Fibroblast of the aortic adventitia (primary cell): ENCODE data around the gene TEX53. TPM values are rescaled to one million over a fixed set of nuclear protein-coding genes. Genes with fewer than 3 reads are reported as not detected.
A peak's percentile ranks its signal among the peaks of the same experiment; 100 is the strongest.

Source experiments
- DNase-seq: peaks from one replicate; pipeline ENCODE4 v3.0.0-alpha.2; 2010; ENCODE audit warnings: low read depth
- H3K4me3 ChIP-seq: 2 replicates; pipeline ENCODE4 v1.5.1; 2011; ENCODE audit warnings: low read depth, mild to moderate bottlenecking, control low read depth, low read length, moderate library complexity
- CTCF ChIP-seq: IDR thresholded peaks from 2 replicates; pipeline ENCODE4 v1.5.1; 2011; ENCODE audit warnings: mild to moderate bottlenecking, low read length, control low read depth, inconsistent platforms; ENCODE audit not compliant: insufficient read depth
- total RNA-seq: library from RNA; depleted of rRNA; stranded (reverse); fragments of >200 nt; gene quantifications from 2 replicates; pipeline ENCODE4 v1.2.3, GENCODE V29; 2012; ENCODE audit warnings: low replicate concordance

TEX53 gene
- total RNA-seq, 1 donor = not detected

- H3K4me3 ChIP-seq = no peak overlapping the region
- TF ChIP-seq CTCF = no peak
Measured at GRCh38 chr9:114689813-114690212, 32.2 kb upstream of the TEX53 start.

GRCh38 chr9:114688909-114689610, 31.5 kb upstream of the TEX53 start:
- no peak overlapping the region for H3K4me3 ChIP-seq
- no peak for TF ChIP-seq CTCF
- no peak for DNase-seq

More at GRCh38 chr9:114689813-114690212, 32.2 kb upstream of the TEX53 start:
- no peak for DNase-seq

GRCh38 chr9:114688379-114688778, 30.8 kb upstream of the TEX53 start:
- no peak for TF ChIP-seq CTCF
- H3K4me3 ChIP-seq = no peak overlapping the region
- DNase-seq = no peak

- TF ChIP-seq CTCF = no peak
- H3K4me3 ChIP-seq = no peak overlapping the region
- DNase-seq = peak; percentile 45
Measured at GRCh38 chr9:114687034-114687433, 29.4 kb upstream of the TEX53 start.

GRCh38 chr9:114685951-114686350, 28.3 kb upstream of the TEX53 start:
- TF ChIP-seq CTCF = no peak
- no peak for DNase-seq
- H3K4me3 ChIP-seq = no peak overlapping the region

GRCh38 chr9:114684036-114684435, 26.4 kb upstream of the TEX53 start:
- TF ChIP-seq CTCF = no peak
- H3K4me3 ChIP-seq = no peak overlapping the region
- no peak for DNase-seq

- no peak for DNase-seq
- H3K4me3 ChIP-seq = no peak overlapping the region
- TF ChIP-seq CTCF = no peak
Measured at GRCh38 chr9:114682846-114683245, 25.2 kb upstream of the TEX53 start.
